ENCODE results near the gene KHDRBS2. TPM values are rescaled to one million over a fixed set of nuclear protein-coding genes. Genes with fewer than 3 reads are reported as not detected.

Gene KHDRBS2
- total and polyA plus RNA-seq, 2 of the 4 experiments (the other 2 are of a cell fraction) = not detected

DNA sequence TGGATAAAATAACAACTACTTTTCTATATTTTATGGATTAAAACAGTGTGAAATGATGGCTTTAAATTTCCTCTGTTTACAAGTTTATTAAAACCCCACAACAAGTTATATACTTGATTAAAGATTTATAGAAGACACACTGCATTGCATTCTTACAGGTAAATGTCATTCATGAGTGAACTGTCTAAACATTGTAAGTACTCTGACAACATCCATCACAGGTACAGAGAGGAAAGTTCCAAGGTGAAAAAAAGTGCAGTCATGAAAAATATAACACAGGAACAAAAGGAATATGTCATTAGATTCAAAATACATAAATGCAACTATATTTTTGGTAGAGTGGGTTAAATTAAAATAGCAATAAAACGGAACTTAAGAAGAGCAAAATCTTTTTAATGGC, 156.9 kb downstream of the KHDRBS2 start:
- dilution Hi-C loops (cut with HindIII; ENCODE audit: low sequenced_read_pairs, unreplicated experiment) (no loop called here), intact Hi-C loops (cut with micrococcal nuclease) (no loop called here), in situ Hi-C loops (cut with MboI; ENCODE audit: low sequenced_read_pairs) (no loop called here)
- CTCF ChIA-PET = no interaction called here
- Histone ChIP-seq H2AFZ (replicated peaks; ENCODE audit: low read length, poor library complexity) (no peak overlapping the region), H2AK9ac (replicated peaks; ENCODE audit: low read depth, low read length, poor library complexity) (no peak overlapping the region), H3K56ac (ENCODE audit: extremely low read depth, insufficient read depth, low read length) (no peak overlapping the region), H4K5ac (ENCODE audit: low read depth, low read length) (no peak overlapping the region), H3K9ac (ENCODE audit: low read depth, low read length) (no peak overlapping the region), H2BK20ac (ENCODE audit: low read depth, low read length) (no peak overlapping the region), H4K91ac (ENCODE audit: insufficient read depth, low read depth, low read length) (no peak overlapping the region), H3K36me3 (ENCODE audit: control insufficient read depth, insufficient read depth, low read length) (no peaks in the 10 kb centered on the region), H3K4ac (ENCODE audit: low read depth, low read length) (no peak overlapping the region), H3K4me1 (ENCODE audit: control insufficient read depth, insufficient read depth, low read length) (no peaks in the 10 kb centered on the region), H3K18ac (ENCODE audit: low read depth, low read length) (no peak overlapping the region), H3K79me1 (ENCODE audit: low read depth in 1 of 2, low read length in 2 of 2) (no peaks in the 10 kb centered on the region), H3K27ac (ENCODE audit: insufficient read depth, low read length) (no peak overlapping the region), H3K27me3 (ENCODE audit: control insufficient read depth, insufficient read depth, low read length) (no peaks in the 10 kb centered on the region), H3K23ac (ENCODE audit: low read depth, low read length) (no peak overlapping the region), H3K4me3 (ENCODE audit: insufficient read depth, low read depth, low read length) (no peak overlapping the region), H2AK5ac (ENCODE audit: low read depth, low read length) (no peak overlapping the region), H3K14ac (replicated peaks; ENCODE audit: low read depth, low read length) (no peak overlapping the region), H3K4me2 (ENCODE audit: low read depth, low read length) (no peak overlapping the region), H4K8ac (ENCODE audit: low read depth in 2 of 2, low read length in 2 of 2) (no peak overlapping the region), H2BK120ac (ENCODE audit: low read depth, low read length) (no peak overlapping the region), H4K20me1 (ENCODE audit: insufficient read depth, low read length) (no peaks in the 10 kb centered on the region), H3K9me1 (ENCODE audit: insufficient read depth, low read length) (no peaks in the 10 kb centered on the region), H2BK15ac (ENCODE audit: low read depth, low read length) (no peak overlapping the region), H2BK5ac (ENCODE audit: low read depth, low read length, poor library complexity, severe bottlenecking) (no peak overlapping the region), H3K9me3 (ENCODE audit: control insufficient read depth, insufficient read depth, low read length) (peaks cover 9% of the 10 kb centered on the region; the same call in 1 of the 2 replicates)
- no TSS peak for BruUV-seq (replicated peaks)
- ATAC-seq (ENCODE audit: low read depth) = no peak
- DNase-seq = no peak
- POLR2A ChIA-PET (ENCODE audit: unreplicated experiment) = no interaction called here
- WGBS, 2 experiments (ENCODE audit: extremely low coverage in 2 of 2, insufficient read length in 1 of 2) = no CpG with 5 or more reads among the region's 1 CpG
- TF ChIP-seq RFX5 (IDR thresholded peaks at IDR 0.05; ENCODE audit: low read depth, low read length) (no peak), MXI1 (IDR thresholded peaks at IDR 0.05; ENCODE audit: borderline replicate concordance, low read depth, low read length) (no peak), RAD21 (IDR thresholded peaks at IDR 0.05; ENCODE audit: low read length) (no peak), BHLHE40 (IDR thresholded peaks at IDR 0.05; ENCODE audit: low read depth, low read length) (no peak), MAFK (IDR thresholded peaks at IDR 0.05; ENCODE audit: low read depth, low read length) (no peak), RCOR1 (IDR thresholded peaks at IDR 0.05; ENCODE audit: insufficient replicate concordance, low read length) (no peak), CEBPB (IDR thresholded peaks at IDR 0.05; ENCODE audit: low read depth, low read length) (no peak), MAZ (IDR thresholded peaks at IDR 0.05; ENCODE audit: borderline replicate concordance, low read depth, low read length) (no peak), NFE2L2 (IDR thresholded peaks at IDR 0.05; ENCODE audit: low read depth, low read length) (no peak), SMC3 (IDR thresholded peaks at IDR 0.05; ENCODE audit: low read depth, low read length) (no peak), CHD1 (IDR thresholded peaks at IDR 0.05; ENCODE audit: low read depth, low read length) (no peak), POLR2A (IDR thresholded peaks at IDR 0.05; ENCODE audit: low read depth, low read length) (no peak), FOS (IDR thresholded peaks at IDR 0.05; ENCODE audit: low read depth, low read length) (no peak)
- TF ChIP-seq, protein P1, sequence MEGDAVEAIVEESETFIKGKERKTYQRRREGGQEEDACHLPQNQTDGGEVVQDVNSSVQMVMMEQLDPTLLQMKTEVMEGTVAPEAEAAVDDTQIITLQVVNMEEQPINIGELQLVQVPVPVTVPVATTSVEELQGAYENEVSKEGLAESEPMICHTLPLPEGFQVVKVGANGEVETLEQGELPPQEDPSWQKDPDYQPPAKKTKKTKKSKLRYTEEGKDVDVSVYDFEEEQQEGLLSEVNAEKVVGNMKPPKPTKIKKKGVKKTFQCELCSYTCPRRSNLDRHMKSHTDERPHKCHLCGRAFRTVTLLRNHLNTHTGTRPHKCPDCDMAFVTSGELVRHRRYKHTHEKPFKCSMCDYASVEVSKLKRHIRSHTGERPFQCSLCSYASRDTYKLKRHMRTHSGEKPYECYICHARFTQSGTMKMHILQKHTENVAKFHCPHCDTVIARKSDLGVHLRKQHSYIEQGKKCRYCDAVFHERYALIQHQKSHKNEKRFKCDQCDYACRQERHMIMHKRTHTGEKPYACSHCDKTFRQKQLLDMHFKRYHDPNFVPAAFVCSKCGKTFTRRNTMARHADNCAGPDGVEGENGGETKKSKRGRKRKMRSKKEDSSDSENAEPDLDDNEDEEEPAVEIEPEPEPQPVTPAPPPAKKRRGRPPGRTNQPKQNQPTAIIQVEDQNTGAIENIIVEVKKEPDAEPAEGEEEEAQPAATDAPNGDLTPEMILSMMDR (conservative IDR thresholded peaks at IDR 0.05; ENCODE audit: low read depth, low read length) = no peak
- TF ChIP-seq, protein P2, sequence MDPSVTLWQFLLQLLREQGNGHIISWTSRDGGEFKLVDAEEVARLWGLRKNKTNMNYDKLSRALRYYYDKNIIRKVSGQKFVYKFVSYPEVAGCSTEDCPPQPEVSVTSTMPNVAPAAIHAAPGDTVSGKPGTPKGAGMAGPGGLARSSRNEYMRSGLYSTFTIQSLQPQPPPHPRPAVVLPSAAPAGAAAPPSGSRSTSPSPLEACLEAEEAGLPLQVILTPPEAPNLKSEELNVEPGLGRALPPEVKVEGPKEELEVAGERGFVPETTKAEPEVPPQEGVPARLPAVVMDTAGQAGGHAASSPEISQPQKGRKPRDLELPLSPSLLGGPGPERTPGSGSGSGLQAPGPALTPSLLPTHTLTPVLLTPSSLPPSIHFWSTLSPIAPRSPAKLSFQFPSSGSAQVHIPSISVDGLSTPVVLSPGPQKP (IDR thresholded peaks at IDR 0.05; ENCODE audit: borderline replicate concordance, low read depth, low read length) = no peak
- TF ChIP-seq, protein P3, sequence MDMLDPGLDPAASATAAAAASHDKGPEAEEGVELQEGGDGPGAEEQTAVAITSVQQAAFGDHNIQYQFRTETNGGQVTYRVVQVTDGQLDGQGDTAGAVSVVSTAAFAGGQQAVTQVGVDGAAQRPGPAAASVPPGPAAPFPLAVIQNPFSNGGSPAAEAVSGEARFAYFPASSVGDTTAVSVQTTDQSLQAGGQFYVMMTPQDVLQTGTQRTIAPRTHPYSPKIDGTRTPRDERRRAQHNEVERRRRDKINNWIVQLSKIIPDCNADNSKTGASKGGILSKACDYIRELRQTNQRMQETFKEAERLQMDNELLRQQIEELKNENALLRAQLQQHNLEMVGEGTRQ (IDR thresholded peaks at IDR 0.05; ENCODE audit: low read depth, low read length) = no peak

All from IMR-90 (cell line).